HepG2 (cell line): ENCODE data around the gene GRK5. TPM values are rescaled to one million over a fixed set of nuclear protein-coding genes. Genes with fewer than 3 reads are reported as not detected.

Experiments
- CC2D1A ChIP-seq: sonication (generic); formaldehyde crosslinking; IDR thresholded peaks from 2 replicates; pipeline ENCODE4 v1.8.1; 2023; ENCODE audit warnings: mild to moderate bottlenecking, missing genetic modification reagents
- EEA1 ChIP-seq: sonication (generic); formaldehyde crosslinking; IDR thresholded peaks from 2 replicates; pipeline ENCODE4 v1.5.1; 2020; ENCODE audit warnings: mild to moderate bottlenecking, missing genetic modification reagents, borderline replicate concordance
- EZH2 ChIP-seq: conservative IDR thresholded peaks from 2 replicates; pipeline ENCODE4 v1.6.1; 2012; ENCODE audit warnings: mild to moderate bottlenecking, low read depth, low read length, moderate library complexity
- NR0B2 ChIP-seq: sonication (generic); formaldehyde crosslinking; IDR thresholded peaks from 2 replicates; pipeline ENCODE4 v1.4.0; 2020; ENCODE audit warnings: mild to moderate bottlenecking, missing genetic modification reagents
- REST ChIP-seq, 2 experiments: IDR thresholded peaks; 2 replicates each; pipeline ENCODE4 v1.6.1; 2011 to 2012; ENCODE audit warnings: low read length in 2 of 2, borderline replicate concordance in 1 of 2, low read depth in 1 of 2, mild to moderate bottlenecking in 1 of 2, moderate library complexity in 1 of 2
- SRY ChIP-seq: sonication (generic); formaldehyde crosslinking; IDR thresholded peaks from 2 replicates; pipeline ENCODE4 v1.8.0; 2022; ENCODE audit warnings: mild to moderate bottlenecking, missing genetic modification reagents
- ZC3H13 ChIP-seq: sonication (generic); formaldehyde crosslinking; IDR thresholded peaks from 2 replicates; pipeline ENCODE4 v1.8.1; 2023; ENCODE audit warnings: mild to moderate bottlenecking, missing genetic modification reagents, moderate library complexity
- ZNF614 ChIP-seq: IDR thresholded peaks from 2 replicates; pipeline ENCODE4 v1.6.1; 2018; ENCODE audit warnings: missing biosample characterization, missing genetic modification reagents, inconsistent platforms, borderline replicate concordance
- ZNF672 ChIP-seq: sonication (generic); formaldehyde crosslinking; IDR thresholded peaks from 2 replicates; pipeline ENCODE4 v1.8.1; 2022; ENCODE audit warnings: missing genetic modification reagents
- polyA plus RNA-seq, 8 experiments: library from polyadenylated mRNA; depleted of rRNA in 3 of 8; stranded (reverse) in 7 of 8; unstranded in 1 of 8; fragments of >200 nt; fragmentation: Illumina TruSeq in 4 of 8; extraction: Trizol in 4 of 8; gene quantifications; 2 replicates each; pipeline versions ENCODE4 v1.2.1 to v1.2.3, GENCODE V29; 2011 to 2016; ENCODE audit warnings: low read depth in 4 of 8, missing spikeins in 1 of 8, mixed read lengths in 1 of 8; ENCODE audit not compliant: insufficient read depth in 1 of 8
- total RNA-seq, 5 experiments: library from RNA; depleted of rRNA; stranded (reverse); fragments of >200 nt; fragmentation: Illumina TruSeq; extraction: Trizol; gene quantifications; 2 replicates each; pipeline ENCODE4 v1.2.3, GENCODE V29; 2016; ENCODE audit warnings: low read depth in 1 of 5
- TF ChIP-seq, protein P1 (sequence below): sonication (generic); formaldehyde crosslinking; IDR thresholded peaks from 2 replicates; pipeline ENCODE4 v1.8.1; 2023; ENCODE audit warnings: mild to moderate bottlenecking, inconsistent platforms, moderate library complexity, missing genetic modification reagents, borderline replicate concordance
- TF ChIP-seq, protein P2 (sequence below): sonication (generic); formaldehyde crosslinking; IDR thresholded peaks from 2 replicates; pipeline ENCODE4 v1.5.0; 2020; ENCODE audit warnings: missing genetic modification reagents
- TF ChIP-seq, protein P3 (sequence below), 2 experiments: sonication (generic) in 1 of 2; formaldehyde crosslinking in 1 of 2; IDR thresholded peaks; 2 replicates each; pipeline versions ENCODE4 v1.6.1 to v1.9.0; 2014 to 2022; ENCODE audit warnings: antibody characterized with exemption in 1 of 2, borderline replicate concordance in 1 of 2, inconsistent platforms in 1 of 2, low read depth in 1 of 2, missing genetic modification reagents in 1 of 2

The GRK5 gene
- total and polyA plus RNA-seq, 2 of the 13 experiments (the other 11 are each of a cell fraction or from before 2014, with no cell fraction given), result 10.4 to 12.6 TPM

DNA sequence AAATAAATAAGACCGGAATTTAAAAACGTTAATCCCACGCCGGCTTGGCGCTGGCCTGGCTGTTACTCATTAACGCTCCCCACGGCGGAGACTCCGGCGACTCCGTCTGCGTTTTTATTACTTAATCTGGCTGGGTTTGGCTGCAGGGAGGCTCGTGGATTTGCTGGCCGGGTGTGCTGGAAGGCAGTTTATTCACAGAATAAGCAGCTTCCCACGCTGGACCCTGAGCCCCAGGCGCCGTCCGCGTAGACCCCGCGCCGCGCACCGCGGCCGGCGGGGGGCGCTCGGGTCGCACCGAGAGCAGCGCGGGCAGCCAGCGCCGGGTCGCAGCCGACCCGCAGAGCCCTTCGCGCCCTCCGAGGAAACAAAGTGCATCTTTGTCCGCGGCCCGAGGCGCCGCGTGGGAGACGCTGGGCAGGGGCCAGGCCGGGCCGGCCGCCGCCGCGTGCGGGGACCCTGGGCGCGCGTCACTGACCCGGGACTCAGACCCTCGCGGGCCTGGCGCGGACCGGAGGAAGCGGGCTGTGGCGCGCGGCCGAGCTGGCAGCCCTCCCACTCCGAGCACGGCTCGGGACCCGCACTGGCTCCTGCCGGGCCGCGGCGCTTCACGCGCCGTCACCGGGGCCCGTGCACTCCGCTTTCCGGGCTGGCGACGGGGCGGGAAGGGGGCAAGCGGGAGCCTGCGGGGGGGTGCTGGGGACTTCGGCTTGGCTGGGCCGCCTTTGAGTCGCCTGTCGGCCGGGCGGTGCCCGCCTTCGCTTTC, 587 bp upstream of the GRK5 start (continued):
- TF ChIP-seq REST (IDR thresholded peaks at IDR 0.05; ENCODE audit: borderline replicate concordance in 1 of 2, low read depth in 1 of 2, low read length in 2 of 2) (no peak), ZNF672 (CRISPR knock-in tag) (no peak), EZH2 (no peak), SRY (CRISPR knock-in tag) (no peak; the same call in 1 of the 2 replicates), ZC3H13 (0 out of 2 replicates have a peak, but pooled peaks have one; percentile 5), EEA1 (CRISPR knock-in tag) (no peak), NR0B2 (CRISPR knock-in tag) (no peak), ZNF614 (CRISPR knock-in tag) (no peak; the same call in 1 of the 2 replicates), CC2D1A (no peak)
- TF ChIP-seq, protein P1, sequence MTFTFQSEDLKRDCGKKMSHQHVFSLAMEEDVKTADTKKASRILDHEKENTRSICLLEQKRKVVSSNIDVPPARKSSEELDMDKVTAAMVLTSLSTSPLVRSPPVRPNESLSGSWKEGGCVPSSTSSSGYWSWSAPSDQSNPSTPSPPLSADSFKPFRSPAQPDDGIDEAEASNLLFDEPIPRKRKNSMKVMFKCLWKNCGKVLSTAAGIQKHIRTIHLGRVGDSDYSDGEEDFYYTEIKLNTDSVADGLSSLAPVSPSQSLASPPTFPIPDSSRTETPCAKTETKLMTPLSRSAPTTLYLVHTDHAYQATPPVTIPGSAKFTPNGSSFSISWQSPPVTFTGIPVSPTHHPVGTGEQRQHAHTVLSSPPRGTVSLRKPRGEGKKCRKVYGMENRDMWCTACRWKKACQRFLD, result no peak
- TF ChIP-seq, protein P2, sequence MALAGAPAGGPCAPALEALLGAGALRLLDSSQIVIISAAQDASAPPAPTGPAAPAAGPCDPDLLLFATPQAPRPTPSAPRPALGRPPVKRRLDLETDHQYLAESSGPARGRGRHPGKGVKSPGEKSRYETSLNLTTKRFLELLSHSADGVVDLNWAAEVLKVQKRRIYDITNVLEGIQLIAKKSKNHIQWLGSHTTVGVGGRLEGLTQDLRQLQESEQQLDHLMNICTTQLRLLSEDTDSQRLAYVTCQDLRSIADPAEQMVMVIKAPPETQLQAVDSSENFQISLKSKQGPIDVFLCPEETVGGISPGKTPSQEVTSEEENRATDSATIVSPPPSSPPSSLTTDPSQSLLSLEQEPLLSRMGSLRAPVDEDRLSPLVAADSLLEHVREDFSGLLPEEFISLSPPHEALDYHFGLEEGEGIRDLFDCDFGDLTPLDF (CRISPR knock-in tag), result no peak
- TF ChIP-seq, protein P3, sequence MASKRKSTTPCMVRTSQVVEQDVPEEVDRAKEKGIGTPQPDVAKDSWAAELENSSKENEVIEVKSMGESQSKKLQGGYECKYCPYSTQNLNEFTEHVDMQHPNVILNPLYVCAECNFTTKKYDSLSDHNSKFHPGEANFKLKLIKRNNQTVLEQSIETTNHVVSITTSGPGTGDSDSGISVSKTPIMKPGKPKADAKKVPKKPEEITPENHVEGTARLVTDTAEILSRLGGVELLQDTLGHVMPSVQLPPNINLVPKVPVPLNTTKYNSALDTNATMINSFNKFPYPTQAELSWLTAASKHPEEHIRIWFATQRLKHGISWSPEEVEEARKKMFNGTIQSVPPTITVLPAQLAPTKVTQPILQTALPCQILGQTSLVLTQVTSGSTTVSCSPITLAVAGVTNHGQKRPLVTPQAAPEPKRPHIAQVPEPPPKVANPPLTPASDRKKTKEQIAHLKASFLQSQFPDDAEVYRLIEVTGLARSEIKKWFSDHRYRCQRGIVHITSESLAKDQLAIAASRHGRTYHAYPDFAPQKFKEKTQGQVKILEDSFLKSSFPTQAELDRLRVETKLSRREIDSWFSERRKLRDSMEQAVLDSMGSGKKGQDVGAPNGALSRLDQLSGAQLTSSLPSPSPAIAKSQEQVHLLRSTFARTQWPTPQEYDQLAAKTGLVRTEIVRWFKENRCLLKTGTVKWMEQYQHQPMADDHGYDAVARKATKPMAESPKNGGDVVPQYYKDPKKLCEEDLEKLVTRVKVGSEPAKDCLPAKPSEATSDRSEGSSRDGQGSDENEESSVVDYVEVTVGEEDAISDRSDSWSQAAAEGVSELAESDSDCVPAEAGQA (IDR thresholded peaks at IDR 0.05; ENCODE audit: low read depth), result no peak
- TF ChIP-seq, protein P3 (CRISPR knock-in tag; IDR thresholded peaks at IDR 0.05; ENCODE audit: borderline replicate concordance), result peak; percentile 61
